HG03159 (cell line): ENCODE results near the gene TCEAL2.
"Not testable (repeated sequence)": the region's sequence is repeated elsewhere in the genome, so short reads cannot be mapped to it uniquely, and the experiment has no call there.

ENCODE experiments used
- ATAC-seq: cut with Tn5 transposase; IDR thresholded peaks from one replicate; pipeline ENCODE4 v1.9.1; 2021; ENCODE audit warnings: mild to moderate bottlenecking, moderate library complexity; ENCODE audit not compliant: unreplicated experiment

Gene TCEAL2

DNA sequence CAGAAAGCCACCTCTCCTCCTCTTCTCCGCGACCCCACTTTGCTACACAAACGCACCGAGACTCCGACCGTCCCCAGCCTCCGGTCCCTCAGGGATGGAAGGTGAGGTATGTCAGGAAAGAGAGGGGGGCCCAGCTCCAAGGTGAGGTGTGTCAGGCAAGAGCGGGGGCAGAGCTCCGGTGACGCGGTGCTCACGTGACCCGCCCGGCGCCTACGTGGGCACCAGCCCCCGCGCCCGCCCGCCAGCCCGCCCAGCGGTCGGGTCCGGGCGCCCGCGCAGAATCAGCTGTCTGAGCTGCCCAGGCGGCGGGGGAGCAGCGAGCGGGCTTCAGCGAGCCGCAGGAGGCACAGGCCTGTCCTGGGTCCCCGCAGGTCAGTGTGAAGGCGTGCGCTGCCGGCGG lies at the start of gene TCEAL2:
TSS of gene TCEAL2 (plus strand) at position 244 of the 400 bp plus-strand sequence. CDS start 1,152 bp downstream, outside the sequence.
- not testable (repeated sequence) for ATAC-seq

DNA sequence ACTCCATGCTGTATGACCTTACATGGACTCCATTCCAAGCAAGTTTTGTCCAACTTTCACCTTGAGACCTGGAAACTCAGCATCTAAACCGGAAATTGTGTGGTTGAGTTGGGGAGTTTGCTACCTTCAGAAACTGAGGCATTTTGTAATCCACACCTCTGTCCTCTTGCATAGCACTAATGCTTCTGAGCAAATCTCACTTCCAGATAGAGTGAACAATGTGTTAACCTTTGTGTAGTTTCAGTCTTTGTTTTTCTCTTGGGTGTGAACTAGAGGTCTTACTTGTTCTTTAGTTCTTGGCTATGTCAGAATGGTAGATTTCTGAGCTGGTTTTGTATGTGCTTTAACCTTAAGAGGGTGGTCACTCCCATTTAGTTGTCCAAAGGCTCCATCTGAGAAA lies 48.1 kb upstream of the TCEAL2 start:
- ATAC-seq = no peak

DNA sequence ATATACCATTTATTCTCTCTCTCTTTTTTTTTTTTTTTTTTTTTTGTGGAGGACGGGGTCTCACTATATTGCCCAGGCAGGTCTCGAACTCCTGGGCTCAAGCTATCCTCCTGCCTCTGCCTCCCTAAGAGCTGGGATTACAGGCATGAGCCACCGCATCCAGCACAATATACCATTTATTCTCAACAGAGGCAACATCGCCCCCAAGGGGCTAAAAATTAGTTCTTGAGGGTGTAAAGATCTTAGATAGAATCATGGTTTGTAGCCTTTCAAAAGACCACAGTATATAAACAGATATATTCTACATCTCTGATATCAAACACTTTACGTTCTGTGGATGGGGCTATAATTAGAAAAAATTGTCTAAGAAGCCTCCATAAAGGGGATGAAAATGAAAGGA lies 39.8 kb upstream of the TCEAL2 start:
- ATAC-seq = no peak

DNA sequence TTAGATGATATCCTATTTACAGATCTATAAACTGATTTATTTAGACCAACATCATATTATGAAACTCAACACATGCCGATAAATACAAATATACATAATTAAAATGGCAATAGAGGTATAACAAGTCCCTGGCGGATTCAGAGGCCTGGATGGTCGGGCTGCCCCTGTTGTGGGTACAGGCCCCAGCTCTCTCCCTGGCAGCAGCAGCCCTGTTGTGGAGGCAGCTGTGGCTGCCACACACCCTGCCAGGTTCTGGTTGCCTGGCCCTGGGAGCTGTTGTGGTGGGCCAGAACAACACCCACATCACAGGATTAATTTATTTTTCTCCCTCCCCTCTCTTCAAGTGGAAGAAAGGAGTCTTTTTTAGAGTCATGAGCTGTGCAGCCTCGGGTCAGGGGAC lies 12.1 kb upstream of the TCEAL2 start:
- no peak for ATAC-seq

DNA sequence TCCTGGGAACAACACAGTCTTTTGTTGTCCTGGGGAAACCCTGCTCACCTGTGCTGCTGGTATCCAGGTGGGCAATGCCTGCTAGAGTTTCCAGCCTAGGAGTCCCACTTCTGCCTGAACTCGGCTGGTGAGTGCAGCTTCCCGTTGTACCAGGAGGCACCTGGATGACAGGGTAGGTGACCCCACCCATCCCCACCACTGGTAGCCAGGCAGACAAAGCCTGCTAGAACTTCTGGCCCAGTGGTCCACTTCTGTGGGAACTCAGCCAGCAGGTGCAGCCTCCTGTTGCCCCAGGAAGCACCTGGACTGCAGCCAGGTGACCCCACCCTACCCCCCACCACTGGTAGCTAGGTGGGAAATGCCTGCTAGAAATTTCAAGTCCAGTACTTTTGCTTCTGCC lies 9.7 kb upstream of the TCEAL2 start:
- ATAC-seq = no peak

DNA sequence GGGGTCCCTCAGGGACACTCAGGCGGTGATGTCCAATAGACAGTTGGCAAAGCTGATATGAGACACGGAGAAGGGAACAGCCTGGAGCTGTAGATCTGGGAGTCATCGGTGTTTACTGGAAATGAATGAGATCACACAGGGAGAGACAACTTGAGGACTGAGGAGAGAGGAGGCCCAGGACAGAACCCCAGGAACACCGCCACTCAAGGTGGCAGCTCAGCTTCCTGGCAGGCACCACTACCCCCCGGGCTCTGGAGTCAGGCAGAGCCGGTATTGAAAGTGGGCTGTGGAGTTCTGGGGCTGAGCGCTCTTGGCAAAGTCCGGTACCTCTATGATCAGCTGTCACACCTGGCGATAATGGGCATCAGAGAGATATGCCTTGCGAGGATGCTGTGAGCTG lies 465 bp upstream of the TCEAL2 start:
- not testable (repeated sequence) for ATAC-seq

DNA sequence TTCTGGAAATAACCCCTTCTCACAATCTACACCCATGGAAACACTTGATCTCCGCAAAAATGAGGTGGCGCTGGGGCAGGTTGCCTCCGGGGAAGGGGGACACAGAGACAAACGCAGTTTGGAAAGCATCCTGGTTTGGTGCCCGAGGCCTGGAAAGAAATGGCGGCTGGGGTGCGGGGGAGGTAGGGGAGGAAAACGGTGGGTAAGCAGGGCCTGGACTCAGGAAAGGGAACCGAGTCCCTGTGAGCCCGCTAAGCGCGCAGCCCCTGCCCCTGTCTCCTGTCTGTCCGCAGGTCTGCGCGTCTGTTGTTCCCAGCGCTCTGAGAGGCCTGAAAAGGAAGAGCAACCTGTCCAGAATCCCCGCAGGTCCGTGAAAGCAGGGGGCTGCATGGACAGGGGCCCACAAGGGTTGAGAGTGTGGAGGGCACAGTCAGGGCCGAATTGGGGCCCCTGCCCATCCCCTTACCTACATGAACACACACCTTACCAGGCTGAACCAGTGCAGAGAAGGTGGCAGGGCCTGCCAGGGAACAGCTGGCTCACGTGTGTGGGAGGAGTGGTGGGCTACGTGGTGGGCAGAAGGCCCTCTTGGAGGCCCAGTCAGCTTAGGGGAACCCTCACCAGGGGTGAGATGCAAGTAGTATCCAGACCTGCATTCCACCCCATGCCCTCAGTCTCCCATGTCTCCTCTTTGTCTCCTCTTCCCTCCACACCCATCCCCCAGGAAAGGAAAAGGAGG lies 770 bp downstream of the TCEAL2 start:
- ATAC-seq = not testable (repeated sequence)

DNA sequence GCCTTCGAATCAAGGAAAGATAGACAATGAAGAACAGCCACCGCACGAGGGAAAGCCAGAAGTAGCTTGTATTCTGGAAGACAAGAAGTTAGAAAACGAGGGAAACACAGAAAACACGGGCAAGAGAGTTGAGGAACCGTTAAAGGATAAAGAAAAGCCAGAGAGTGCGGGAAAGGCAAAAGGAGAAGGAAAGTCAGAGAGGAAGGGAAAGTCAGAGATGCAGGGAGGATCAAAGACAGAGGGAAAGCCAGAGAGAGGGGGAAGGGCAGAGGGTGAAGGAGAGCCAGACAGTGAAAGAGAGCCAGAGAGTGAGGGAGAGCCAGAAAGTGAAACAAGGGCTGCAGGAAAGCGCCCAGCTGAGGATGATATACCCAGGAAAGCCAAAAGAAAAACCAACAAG lies 1.4 kb downstream of the TCEAL2 start:
- no peak for ATAC-seq

DNA sequence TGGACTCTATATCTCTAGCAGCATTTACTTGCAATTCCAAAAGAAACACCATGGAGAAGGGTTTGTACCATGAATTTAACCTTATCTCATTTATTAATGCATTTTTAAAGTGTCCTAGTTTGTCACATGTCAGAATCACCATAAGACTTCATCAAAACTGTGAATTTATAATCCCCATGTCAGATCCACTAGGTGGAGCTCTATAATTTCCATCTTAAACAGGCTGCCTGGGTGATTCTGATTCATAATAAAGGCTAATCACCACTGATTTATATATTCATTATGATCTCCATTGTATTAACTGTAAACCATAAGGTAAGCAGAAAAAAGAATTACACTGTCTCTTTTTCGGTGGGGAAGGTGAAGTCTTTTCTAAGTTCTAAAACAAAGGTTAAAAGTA lies 4.0 kb downstream of the TCEAL2 start:
- no peak for ATAC-seq

DNA sequence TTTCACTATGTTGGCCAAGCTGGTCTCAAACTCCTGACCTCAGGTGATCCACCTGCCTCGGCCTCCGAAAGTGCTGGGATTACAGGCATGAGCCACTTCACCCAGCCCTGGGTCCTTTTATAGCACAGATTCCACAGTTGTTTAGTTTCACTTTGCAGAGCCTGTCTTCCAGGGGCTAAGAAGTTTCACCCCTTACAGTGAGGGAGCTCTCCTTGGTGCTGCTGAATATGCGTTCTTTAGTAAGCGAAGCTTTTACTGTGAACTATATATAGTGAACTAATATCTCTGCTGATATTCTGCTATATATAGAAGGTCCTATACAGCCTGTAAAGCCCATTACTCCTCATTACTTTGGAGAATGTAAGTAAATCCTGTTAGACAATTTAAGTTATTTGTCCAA lies 12.6 kb downstream of the TCEAL2 start:
- ATAC-seq = no peak

DNA sequence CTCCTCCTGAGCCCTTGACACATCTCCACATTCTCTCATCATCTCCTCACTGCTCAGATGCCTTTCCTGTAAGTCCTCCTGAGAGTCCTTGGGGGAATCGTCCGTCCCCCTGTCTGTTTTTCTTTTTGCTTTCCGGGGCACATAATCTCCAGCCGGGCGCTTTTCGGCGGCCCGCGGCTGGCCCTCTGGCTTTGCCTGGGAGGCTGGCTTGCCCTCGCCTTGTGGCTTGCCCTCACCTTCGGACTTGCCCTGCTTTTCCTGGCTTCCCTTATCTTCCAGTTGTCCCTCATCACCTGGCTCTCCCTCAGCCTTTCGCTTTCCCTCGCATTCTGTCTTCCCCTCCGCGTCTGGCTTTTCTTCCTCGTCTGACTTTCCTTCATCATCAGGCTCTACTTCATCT lies 15.4 kb downstream of the TCEAL2 start:
- ATAC-seq = not testable (repeated sequence)

DNA sequence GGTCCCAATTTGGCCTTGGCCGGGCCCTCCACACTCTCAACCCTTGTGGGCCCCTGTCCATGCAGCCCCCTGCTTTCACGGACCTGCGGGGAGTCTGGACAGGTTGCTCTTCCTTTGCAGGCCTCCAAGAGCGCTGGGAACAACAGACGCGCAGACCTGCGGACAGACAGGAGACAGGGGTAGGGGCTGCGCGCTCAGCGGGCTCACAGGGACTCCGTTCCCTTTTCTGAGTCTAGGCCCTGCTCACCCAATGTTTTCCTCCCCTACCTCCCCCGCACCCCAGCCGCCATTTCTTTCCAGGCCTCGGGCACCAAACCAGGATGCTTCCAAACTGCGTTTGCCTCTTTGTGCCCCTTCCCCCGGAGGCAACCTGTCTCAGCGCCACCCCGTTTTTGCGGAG lies 16.2 kb downstream of the TCEAL2 start:
- ATAC-seq = not testable (repeated sequence)

DNA sequence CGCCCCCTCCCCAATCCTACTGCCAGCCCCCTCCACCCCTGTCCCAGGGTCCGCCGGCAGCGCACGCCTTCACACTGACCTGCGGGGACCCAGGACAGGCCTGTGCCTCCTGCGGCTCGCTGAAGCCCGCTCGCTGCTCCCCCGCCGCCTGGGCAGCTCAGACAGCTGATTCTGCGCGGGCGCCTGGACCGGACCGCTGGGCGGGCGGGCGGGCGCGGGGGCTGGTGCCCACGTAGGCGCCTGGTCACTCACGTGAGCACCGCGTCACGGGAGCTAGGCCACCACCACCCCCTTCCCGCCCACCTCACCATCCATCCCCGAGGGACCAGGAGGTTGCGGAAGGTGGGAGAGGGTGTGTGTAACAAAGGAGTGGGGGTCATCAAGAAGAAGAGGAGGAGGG lies 16.8 kb downstream of the TCEAL2 start, which contains the start of gene TCEAL6:
TSS of gene TCEAL6 (minus strand) at position 208 of the 400 bp plus-strand sequence.
- ATAC-seq = not testable (repeated sequence)

DNA sequence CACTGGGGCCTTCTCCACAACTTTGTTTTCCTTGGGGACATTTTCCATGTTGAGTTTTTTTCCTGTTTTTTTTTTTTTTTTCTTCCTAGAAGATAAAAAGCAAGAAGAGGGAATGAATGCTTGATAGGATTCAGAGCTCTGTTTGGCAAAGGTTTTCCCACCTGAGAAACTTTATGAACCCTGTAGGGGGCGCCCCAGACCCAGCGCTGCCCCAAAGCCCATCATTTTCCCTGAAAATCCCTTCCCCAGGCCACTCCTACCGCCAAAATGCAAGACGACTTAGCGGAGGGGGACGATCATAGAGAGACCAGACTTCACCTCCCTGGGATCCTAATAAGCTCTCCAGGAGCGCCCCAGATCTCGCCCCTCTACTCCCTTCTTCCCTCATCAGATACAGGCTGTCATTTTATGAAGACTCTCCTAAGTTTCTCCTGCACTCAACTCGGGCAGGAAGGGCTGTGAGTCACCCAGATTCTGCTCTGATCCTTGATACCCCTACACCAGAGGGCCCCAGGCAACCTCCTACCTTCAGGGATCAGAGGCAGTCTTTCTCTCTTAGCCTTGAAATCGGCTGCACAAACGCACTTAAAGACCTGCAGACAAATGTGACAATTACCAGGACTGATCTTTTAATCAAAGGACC lies 28.9 kb downstream of the TCEAL2 start:
- ATAC-seq = peak; percentile 7

DNA sequence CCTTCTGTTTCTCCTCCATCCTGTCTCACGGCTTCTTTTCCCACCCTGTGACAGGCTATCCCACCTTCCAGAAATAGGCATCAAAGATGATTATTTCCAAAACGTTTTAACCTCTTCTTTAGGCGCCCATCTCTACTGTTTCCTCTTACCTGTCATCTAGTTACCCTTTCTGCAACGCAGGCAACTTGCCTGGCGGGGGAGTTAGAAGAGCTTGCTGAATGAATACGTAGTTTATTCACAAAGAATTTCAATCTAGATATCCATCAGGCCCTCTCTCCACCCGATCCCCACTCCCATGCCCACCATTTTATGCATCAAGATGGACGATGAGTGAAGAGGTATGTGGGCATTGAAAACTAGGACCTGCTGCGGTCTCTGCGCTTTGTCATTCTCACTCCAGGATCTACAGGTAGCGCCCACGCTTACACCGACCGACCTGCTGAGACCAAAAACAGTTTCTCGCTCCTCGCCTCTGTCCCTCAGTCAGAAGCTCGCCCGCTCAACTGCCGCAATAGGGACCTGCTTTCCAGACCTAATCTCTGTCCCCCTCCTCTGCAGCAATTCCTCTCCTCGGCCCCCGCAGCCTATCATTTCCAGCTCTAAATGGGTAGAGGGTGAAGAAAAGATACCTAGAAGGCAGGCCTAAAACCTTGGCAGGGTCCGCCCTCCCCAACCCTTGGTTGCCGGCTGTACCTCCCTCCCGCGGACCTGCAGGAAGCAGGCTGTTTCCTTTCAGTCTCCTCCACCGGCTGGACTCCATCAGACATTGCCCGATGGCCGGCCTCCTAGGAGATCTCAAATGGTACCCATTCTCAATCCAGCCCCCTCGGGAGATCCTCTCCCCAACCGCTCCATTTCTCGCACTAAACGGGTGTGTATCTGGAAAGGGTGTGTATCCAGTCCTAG lies 29.7 kb downstream of the TCEAL2 start:
- ATAC-seq = peak; percentile 46

DNA sequence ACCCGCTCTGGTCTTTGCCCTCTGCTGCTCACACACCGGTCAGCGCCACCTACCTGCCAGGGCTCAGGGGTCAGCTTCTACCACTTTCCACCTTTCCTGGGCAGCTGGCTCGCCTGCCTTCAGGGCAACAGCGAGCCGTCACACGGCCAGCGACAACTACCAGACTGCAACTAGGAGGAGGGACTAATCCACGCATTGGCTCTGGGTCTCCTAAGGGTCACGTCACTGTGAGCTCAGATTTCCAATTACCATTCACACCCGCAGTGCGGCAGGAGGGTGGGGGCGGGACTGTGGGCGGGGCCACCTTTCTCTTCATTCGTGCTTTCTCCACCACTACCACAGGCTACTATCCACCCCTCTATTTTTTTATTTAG lies 30.3 kb downstream of the TCEAL2 start, which contains the start of gene BEX5:
TSS of gene BEX5 (minus strand) at position 172 of the 374 bp plus-strand sequence. CDS start 1,712 bp downstream, outside the sequence.
- ATAC-seq = peak; percentile 84
